ENCODE measurements around the gene KAZN. TPM values are rescaled to one million over a fixed set of nuclear protein-coding genes. Genes with fewer than 3 reads are reported as not detected.
A peak's percentile ranks its signal among the peaks of the same experiment; 100 is the strongest.

KAZN gene
- total RNA-seq, 1 donor from 2014 or later, result 2.8 TPM

DNA sequence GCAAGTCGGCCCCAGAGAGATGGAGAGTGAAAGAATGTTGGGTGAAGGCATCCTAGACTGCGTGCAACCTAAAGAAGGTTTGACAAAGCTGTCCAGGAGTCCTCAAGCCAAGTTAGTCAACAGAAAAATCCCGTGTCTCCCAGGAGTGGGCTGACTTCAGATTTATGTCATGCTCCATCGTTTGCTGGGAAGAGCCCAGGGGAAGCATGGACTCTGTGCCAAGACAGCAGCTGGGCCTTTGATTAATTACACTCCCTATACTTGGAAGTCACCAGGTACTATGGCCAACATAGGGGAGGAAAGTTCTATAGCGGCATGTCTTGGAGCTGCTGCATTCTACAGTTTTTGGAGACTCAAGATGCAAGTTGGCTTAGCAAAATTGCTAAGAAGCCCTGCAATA is 247.4 kb downstream of the KAZN start:
- Histone ChIP-seq H3K36me3 (ENCODE audit: control insufficient read depth, insufficient read depth, low read length) (no peaks in the 10 kb centered on the region), H3K4me3 (ENCODE audit: low read depth, low read length) (no peak overlapping the region), H3K27me3 (ENCODE audit: control insufficient read depth, insufficient read depth, low read length) (peaks cover 3% of the 10 kb centered on the region)
- no peak for DNase-seq (ENCODE audit: low read depth)
- TF ChIP-seq, protein P1, sequence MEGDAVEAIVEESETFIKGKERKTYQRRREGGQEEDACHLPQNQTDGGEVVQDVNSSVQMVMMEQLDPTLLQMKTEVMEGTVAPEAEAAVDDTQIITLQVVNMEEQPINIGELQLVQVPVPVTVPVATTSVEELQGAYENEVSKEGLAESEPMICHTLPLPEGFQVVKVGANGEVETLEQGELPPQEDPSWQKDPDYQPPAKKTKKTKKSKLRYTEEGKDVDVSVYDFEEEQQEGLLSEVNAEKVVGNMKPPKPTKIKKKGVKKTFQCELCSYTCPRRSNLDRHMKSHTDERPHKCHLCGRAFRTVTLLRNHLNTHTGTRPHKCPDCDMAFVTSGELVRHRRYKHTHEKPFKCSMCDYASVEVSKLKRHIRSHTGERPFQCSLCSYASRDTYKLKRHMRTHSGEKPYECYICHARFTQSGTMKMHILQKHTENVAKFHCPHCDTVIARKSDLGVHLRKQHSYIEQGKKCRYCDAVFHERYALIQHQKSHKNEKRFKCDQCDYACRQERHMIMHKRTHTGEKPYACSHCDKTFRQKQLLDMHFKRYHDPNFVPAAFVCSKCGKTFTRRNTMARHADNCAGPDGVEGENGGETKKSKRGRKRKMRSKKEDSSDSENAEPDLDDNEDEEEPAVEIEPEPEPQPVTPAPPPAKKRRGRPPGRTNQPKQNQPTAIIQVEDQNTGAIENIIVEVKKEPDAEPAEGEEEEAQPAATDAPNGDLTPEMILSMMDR (IDR thresholded peaks at IDR 0.05; ENCODE audit: insufficient read depth, low read length, poor library complexity, severe bottlenecking), result no peak

DNA sequence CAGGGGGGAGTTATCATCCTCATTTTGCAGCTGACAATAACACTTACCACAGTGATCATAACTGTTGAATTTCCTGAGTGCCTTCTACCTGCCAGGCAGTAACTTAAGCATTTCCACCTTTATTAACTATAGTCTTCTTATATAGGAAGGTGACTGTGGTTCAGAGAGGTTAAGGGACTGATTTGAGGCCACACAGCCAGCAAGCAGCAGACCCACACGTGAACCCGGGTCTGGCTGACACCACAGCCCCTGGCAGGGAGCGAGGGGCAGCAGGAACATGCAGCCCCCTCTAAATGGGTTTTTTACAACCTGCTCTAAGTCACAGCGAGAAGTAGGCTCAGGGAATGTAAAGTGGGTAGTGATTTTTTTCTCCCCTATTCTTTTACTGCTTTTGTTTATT is 248.2 kb downstream of the KAZN start:
- H3K4me3 ChIP-seq (ENCODE audit: low read depth, low read length), result no peak overlapping the region
- peaks cover 3% of the 10 kb centered on the region for H3K27me3 ChIP-seq (ENCODE audit: control insufficient read depth, insufficient read depth, low read length)
- no peak for DNase-seq (ENCODE audit: low read depth)
- H3K36me3 ChIP-seq (ENCODE audit: control insufficient read depth, insufficient read depth, low read length), result no peaks in the 10 kb centered on the region
- TF ChIP-seq, protein P1 (IDR thresholded peaks at IDR 0.05; ENCODE audit: insufficient read depth, low read length, poor library complexity, severe bottlenecking), result no peak

DNA sequence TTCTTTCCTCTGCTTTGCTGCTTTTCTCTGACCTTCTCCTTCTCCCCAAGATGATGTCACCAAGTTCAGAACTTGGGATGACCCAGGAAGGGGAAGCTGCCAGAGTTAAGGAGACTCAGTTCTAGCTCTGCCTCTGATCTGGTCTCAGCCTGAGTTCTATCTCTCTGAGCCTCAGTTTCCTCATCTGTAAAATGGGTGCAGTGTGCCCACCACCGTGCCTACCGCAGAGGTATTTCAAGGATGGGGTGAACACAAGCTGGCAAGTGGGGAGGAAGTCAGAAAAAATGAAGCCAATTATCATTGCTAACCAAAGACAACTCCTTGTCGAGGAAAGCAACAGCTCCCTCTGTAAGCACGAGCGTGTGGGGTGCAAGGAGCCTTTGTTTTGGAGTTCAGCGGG is 249.7 kb downstream of the KAZN start:
- DNase-seq (ENCODE audit: low read depth), result no peak
- Histone ChIP-seq H3K4me3 (ENCODE audit: low read depth, low read length) (no peak overlapping the region), H3K36me3 (ENCODE audit: control insufficient read depth, insufficient read depth, low read length) (no peaks in the 10 kb centered on the region), H3K27me3 (ENCODE audit: control insufficient read depth, insufficient read depth, low read length) (peaks cover 3% of the 10 kb centered on the region)
- TF ChIP-seq, protein P1 (IDR thresholded peaks at IDR 0.05; ENCODE audit: insufficient read depth, low read length, poor library complexity, severe bottlenecking), result no peak

DNA sequence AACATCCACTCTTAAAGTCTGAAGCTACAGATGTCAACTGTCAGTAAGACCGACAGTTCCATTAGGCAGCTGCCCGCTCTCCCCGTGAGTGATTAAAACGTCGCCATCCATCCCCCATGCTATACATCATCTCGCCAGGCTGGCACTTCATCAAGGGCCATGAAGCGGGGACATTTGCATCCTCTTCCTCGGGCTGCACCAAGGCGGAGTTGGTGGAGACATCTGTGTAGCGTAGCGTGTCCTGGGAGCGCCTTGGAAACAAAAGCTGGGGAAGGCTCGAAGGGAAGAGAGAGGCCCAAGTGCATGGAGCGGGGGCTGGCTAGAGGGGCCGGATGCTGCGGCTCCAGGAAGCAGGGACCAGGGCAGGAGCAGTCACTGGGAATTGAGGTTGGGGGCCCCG is 250.1 kb downstream of the KAZN start:
- DNase-seq (ENCODE audit: low read depth), result no peak

DNA sequence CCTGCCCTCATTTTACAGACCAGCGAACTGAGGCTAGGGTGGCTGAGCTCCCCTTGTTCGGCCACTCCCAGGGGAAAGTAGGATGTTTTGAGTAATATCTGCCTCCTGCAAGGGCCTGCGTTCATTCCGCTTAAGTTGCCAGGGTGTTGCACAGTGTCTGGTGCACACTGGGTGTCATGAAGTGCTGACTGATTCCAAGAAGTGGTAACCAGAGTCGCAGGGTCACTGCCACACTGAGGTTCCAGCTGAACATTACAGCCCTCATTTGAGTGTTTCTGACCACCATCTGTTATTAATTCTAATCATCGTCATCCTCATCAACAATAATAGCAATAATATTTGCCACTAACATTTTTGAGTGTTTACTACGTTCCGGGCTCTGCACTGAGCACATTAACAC is 250.6 kb downstream of the KAZN start:
- Histone ChIP-seq H3K27me3 (ENCODE audit: control insufficient read depth, insufficient read depth, low read length) (peaks cover 5% of the 10 kb centered on the region), H3K36me3 (ENCODE audit: control insufficient read depth, insufficient read depth, low read length) (no peaks in the 10 kb centered on the region), H3K4me3 (ENCODE audit: low read depth, low read length) (no peak overlapping the region)
- no peak for DNase-seq (ENCODE audit: low read depth)
- TF ChIP-seq, protein P1 (IDR thresholded peaks at IDR 0.05; ENCODE audit: insufficient read depth, low read length, poor library complexity, severe bottlenecking), result no peak

More for the DNA sequence above, 250.1 kb downstream of the KAZN start:
- H3K36me3 ChIP-seq (ENCODE audit: control insufficient read depth, insufficient read depth, low read length), result no peaks in the 10 kb centered on the region
- H3K27me3 ChIP-seq (ENCODE audit: control insufficient read depth, insufficient read depth, low read length), result peaks cover 3% of the 10 kb centered on the region
- no peak overlapping the region for H3K4me3 ChIP-seq (ENCODE audit: low read depth, low read length)
- TF ChIP-seq, protein P1 (IDR thresholded peaks at IDR 0.05; ENCODE audit: insufficient read depth, low read length, poor library complexity, severe bottlenecking), result no peak

DNA sequence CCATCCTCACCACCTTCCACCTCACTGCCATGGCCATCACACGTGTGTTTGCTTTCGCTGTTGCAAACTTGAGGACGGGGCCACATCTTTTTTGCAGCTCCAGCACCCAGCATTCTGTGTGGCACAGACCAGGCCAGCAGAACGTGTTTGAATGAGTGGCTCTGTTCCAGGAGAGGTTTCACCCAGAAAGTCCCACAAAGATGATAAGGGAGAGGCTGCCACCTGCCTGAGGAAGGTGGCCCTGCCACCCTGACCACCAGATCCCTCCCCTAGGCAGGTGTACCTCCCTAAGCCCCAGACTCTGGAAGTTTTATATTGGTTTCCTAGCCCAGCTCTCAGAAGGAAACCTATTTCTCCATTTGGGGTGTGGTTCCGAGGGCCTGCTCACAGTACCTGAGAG is 252.1 kb downstream of the KAZN start:
- Histone ChIP-seq H3K4me3 (ENCODE audit: low read depth, low read length) (no peak overlapping the region), H3K27me3 (ENCODE audit: control insufficient read depth, insufficient read depth, low read length) (peaks cover 8% of the 10 kb centered on the region), H3K36me3 (ENCODE audit: control insufficient read depth, insufficient read depth, low read length) (no peaks in the 10 kb centered on the region)
- DNase-seq (ENCODE audit: low read depth), result no peak
- TF ChIP-seq, protein P1 (IDR thresholded peaks at IDR 0.05; ENCODE audit: insufficient read depth, low read length, poor library complexity, severe bottlenecking), result peak; percentile 27

Measured in kidney epithelial cell (primary cell).